Measurements from ENCODE around the gene ELOVL7.

DNA sequence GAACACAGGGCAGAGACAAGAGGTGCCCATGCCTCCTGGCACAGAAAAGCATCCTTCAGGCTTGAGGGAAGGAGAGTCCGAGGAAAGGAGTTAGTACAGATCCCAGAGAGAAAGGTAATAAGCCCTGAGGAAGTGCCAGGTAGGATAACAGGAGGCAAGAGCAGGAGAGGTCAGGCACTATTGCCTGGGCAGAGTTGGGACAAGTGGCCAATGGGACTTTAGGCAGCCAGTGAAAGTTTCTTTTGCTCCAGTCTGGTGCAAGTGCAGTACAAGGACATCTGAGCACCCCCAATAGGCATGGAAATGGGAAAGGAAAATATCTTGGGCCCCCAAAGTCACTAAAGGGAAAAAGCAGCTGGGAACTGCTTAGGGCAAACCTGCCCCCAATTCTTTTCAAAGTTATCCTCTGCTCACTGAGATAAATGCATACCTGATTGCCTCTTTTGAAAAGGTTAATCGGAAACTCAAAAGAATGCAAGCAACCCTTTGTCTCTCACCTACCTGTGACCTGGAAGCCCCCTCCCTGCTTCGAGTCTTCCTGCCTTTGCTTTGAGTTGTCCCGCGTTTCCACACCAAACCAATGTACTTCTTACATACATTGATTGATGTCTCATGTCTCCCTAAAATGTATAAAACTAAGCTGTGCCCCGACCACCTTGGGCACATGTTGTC, 46.5 kb downstream of the ELOVL7 start:
- TF ChIP-seq, protein P1, sequence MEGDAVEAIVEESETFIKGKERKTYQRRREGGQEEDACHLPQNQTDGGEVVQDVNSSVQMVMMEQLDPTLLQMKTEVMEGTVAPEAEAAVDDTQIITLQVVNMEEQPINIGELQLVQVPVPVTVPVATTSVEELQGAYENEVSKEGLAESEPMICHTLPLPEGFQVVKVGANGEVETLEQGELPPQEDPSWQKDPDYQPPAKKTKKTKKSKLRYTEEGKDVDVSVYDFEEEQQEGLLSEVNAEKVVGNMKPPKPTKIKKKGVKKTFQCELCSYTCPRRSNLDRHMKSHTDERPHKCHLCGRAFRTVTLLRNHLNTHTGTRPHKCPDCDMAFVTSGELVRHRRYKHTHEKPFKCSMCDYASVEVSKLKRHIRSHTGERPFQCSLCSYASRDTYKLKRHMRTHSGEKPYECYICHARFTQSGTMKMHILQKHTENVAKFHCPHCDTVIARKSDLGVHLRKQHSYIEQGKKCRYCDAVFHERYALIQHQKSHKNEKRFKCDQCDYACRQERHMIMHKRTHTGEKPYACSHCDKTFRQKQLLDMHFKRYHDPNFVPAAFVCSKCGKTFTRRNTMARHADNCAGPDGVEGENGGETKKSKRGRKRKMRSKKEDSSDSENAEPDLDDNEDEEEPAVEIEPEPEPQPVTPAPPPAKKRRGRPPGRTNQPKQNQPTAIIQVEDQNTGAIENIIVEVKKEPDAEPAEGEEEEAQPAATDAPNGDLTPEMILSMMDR (IDR thresholded peaks at IDR 0.05), result no peak
- TF ChIP-seq POLR2AphosphoS5 (IDR thresholded peaks at IDR 0.05) (no peak), POLR2A (IDR thresholded peaks at IDR 0.05) (no peak), EP300 (IDR thresholded peaks at IDR 0.05) (no peak)

Data from upper lobe of left lung (tissue), 4 donors.